Natural killer cell treated with Interleukin-12 subunit alpha and Interleukin-12 subunit beta and Interleukin-15 and Interleukin-18, amount 100 ng/mL, for 72 hours (primary cell): Measurements from ENCODE around the gene HBG1. TPM values are rescaled to one million over a fixed set of nuclear protein-coding genes. Genes with fewer than 3 reads are reported as not detected.
"Not testable (repeated sequence)": the region's sequence is repeated elsewhere in the genome, so short reads cannot be mapped to it uniquely, and the experiment has no call there.

Experiments
- ATAC-seq, 2 donors: fragments of 150-1000 bp; cut with Tn5 transposase in 1 of 2; sonication (Bioruptor Pico), chemical (Tn5 transposase) in 1 of 2; 2 replicates each; pipeline ENCODE4 v1.10.0; 2021
- DNase-seq: peaks from one replicate; pipeline ENCODE4 v3.0.0; 2022; ENCODE audit warnings: low spot score
- H3K27ac Mint-ChIP-seq, 2 donors: 1 replicate in 1 of 2; 2 replicates in 1 of 2; pipeline ENCODE4 v1.8.0; 2022; ENCODE audit warnings: mixed read lengths in 2 of 2, mild to moderate bottlenecking in 1 of 2, moderate library complexity in 1 of 2
- H3K27me3 Mint-ChIP-seq, 2 donors: 1 replicate in 1 of 2; 2 replicates in 1 of 2; pipeline ENCODE4 v1.8.0; 2022; ENCODE audit warnings: mixed read lengths in 2 of 2
- H3K36me3 Mint-ChIP-seq: one replicate; pipeline ENCODE4 v1.8.0; 2022; ENCODE audit warnings: mixed read lengths
- H3K4me1 Mint-ChIP-seq, 2 donors: 1 replicate in 1 of 2; 2 replicates in 1 of 2; pipeline ENCODE4 v1.8.0; 2022; ENCODE audit warnings: low read depth in 2 of 2, mixed read lengths in 2 of 2, mild to moderate bottlenecking in 1 of 2
- H3K4me3 Mint-ChIP-seq: one replicate; pipeline ENCODE4 v1.8.0; 2022; ENCODE audit warnings: mixed read lengths
- H3K9me3 Mint-ChIP-seq: 2 replicates; pipeline ENCODE4 v1.8.0; 2022; ENCODE audit warnings: mixed read lengths
- total RNA-seq, 2 donors: library from RNA; stranded (reverse); gene quantifications; one replicate each; pipeline ENCODE4 v1.2.3, GENCODE V29; 2022

HBG1 gene
- total RNA-seq, 2 donors from 2014 or later: not detected

- no peak for DNase-seq
- ATAC-seq: no peak
- Mint-ChIP-seq H3K36me3 (no peaks in the 10 kb centered on the region), H3K27me3 (peaks cover 0 to 7% of the 10 kb centered on the region in 2 donors), H3K27ac (no peak overlapping the region), H3K4me3 (no peak overlapping the region), H3K9me3 (no peaks in the 10 kb centered on the region), H3K4me1 (no peaks in the 10 kb centered on the region)
These were observed 17.4 kb upstream of the HBG1 start for GRCh38 chr11:5267033-5267563.

DNA sequence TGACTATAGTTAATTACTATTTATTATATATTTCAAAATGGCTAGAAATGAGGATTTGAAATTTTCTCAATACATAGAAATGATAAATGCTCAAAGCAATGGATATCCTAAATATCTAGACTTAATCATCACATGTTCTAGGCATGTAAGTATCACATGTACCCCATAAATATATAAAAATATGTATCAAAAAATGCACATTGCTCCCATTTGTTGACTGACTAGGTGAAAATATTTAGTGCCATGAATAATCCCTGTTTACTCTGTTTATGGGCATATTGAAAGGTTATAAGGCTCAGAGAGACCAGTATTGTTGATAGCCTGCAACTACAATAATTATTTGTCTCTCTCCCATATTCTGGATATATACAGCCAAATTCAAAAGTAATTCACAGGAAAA lies 17.0 kb upstream of the HBG1 start:
- DNase-seq (no peak), ATAC-seq (no peak)
- Mint-ChIP-seq H3K9me3 (no peaks in the 10 kb centered on the region), H3K27ac (no peak overlapping the region), H3K27me3 (peaks cover 0 to 5% of the 10 kb centered on the region in 2 donors), H3K4me1 (no peaks in the 10 kb centered on the region), H3K4me3 (no peak overlapping the region), H3K36me3 (no peaks in the 10 kb centered on the region)

DNA sequence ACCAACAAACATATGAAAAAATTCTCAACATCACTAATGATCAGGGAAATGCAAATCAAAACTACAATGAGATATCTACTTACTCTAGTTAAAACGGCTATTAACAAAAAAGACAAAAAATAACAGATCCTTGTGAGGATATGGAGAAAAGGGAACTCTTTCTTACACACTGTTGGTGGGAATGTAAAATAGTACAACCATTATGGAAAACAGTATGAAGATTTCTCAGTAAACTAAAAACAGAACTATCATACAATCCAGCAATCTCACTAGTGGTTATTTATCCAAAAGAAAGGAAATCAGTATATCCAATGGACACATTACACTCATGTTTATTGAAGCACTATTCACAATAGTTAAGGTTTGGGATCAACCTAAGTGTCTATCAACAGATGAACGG lies 16.2 kb upstream of the HBG1 start:
- ATAC-seq: no peak
- no peaks in the 10 kb centered on the region for H3K27me3 Mint-ChIP-seq
- H3K27ac Mint-ChIP-seq: no peak overlapping the region
- no peak overlapping the region for H3K4me3 Mint-ChIP-seq
- H3K4me1 Mint-ChIP-seq: no peaks in the 10 kb centered on the region
- DNase-seq: no peak
- no peaks in the 10 kb centered on the region for H3K36me3 Mint-ChIP-seq
- no peaks in the 10 kb centered on the region for H3K9me3 Mint-ChIP-seq

GRCh38 chr11:5258543-5259262 lies 9.0 kb upstream of the HBG1 start:
- Mint-ChIP-seq H3K27ac (no peak overlapping the region), H3K36me3 (peaks cover 5% of the 10 kb centered on the region), H3K9me3 (no peaks in the 10 kb centered on the region), H3K27me3 (no peaks in the 10 kb centered on the region), H3K4me3 (no peak overlapping the region), H3K4me1 (no peaks in the 10 kb centered on the region)
- DNase-seq (no peak), ATAC-seq (no peak)

- peaks cover 5% of the 10 kb centered on the region for H3K36me3 Mint-ChIP-seq
- no peak overlapping the region for H3K4me3 Mint-ChIP-seq
- H3K9me3 Mint-ChIP-seq: no peaks in the 10 kb centered on the region
- H3K27me3 Mint-ChIP-seq: no peaks in the 10 kb centered on the region
- no peak for ATAC-seq
- no peak for DNase-seq
- H3K27ac Mint-ChIP-seq: no peak overlapping the region
- no peaks in the 10 kb centered on the region for H3K4me1 Mint-ChIP-seq
These were observed 7.6 kb upstream of the HBG1 start for GRCh38 chr11:5257296-5257695.

GRCh38 chr11:5254646-5255413 lies 5.2 kb upstream of the HBG1 start, which contains the start of gene HBG2:
TSS of gene HBG2 (minus strand) at chr11:5254781. CDS start at chr11:5254728, 53 bp downstream.
- H3K27me3 Mint-ChIP-seq, H3K9me3 Mint-ChIP-seq, H3K36me3 Mint-ChIP-seq, H3K27ac Mint-ChIP-seq, H3K4me3 Mint-ChIP-seq, DNase-seq, ATAC-seq, H3K4me1 Mint-ChIP-seq: not testable (repeated sequence)

GRCh38 chr11:5254023-5254422 lies 4.4 kb upstream of the HBG1 start:
- not testable (repeated sequence) for H3K36me3 Mint-ChIP-seq, H3K27ac Mint-ChIP-seq, H3K4me3 Mint-ChIP-seq, H3K4me1 Mint-ChIP-seq, H3K9me3 Mint-ChIP-seq, H3K27me3 Mint-ChIP-seq, DNase-seq
- ATAC-seq: peak in 1 of 2 donors; percentile 24

GRCh38 chr11:5253440-5253839 lies 3.8 kb upstream of the HBG1 start:
- H3K27me3 Mint-ChIP-seq, H3K9me3 Mint-ChIP-seq, H3K27ac Mint-ChIP-seq, DNase-seq, H3K4me3 Mint-ChIP-seq, ATAC-seq, H3K36me3 Mint-ChIP-seq, H3K4me1 Mint-ChIP-seq: not testable (repeated sequence)

DNA sequence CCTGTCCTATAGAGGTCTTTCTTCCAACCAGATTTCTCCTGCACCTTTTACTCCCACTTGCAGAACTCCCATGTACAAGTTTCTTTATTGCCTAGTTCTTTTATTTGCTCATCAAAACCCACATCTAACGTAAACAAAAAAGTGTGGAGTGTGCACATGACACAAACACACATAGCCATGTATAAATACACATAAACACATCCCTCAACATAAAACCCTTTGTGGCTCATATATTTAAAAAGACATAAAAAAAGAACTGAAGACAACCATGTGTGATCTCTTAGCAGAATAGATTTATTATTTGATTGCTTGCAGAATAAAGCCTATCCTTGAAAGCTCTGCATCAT lies 3.2 kb upstream of the HBG1 start:
- Mint-ChIP-seq H3K27ac (no peak overlapping the region), H3K4me1 (no peaks in the 10 kb centered on the region), H3K27me3 (no peaks in the 10 kb centered on the region), H3K9me3 (no peaks in the 10 kb centered on the region), H3K4me3 (no peak overlapping the region), H3K36me3 (no peaks in the 10 kb centered on the region)
- no peak for ATAC-seq
- no peak for DNase-seq

- Mint-ChIP-seq H3K27me3 (peaks cover 0 to 5% of the 10 kb centered on the region in 2 donors), H3K36me3 (no peaks in the 10 kb centered on the region), H3K27ac (no peak overlapping the region), H3K4me1 (no peaks in the 10 kb centered on the region), H3K9me3 (no peaks in the 10 kb centered on the region), H3K4me3 (no peak overlapping the region)
- DNase-seq: no peak
- no peak for ATAC-seq
These were observed 2.7 kb upstream of the HBG1 start for GRCh38 chr11:5252192-5252918.

GRCh38 chr11:5251746-5252145 lies 2.1 kb upstream of the HBG1 start:
- ATAC-seq: no peak
- H3K36me3 Mint-ChIP-seq: no peaks in the 10 kb centered on the region

GRCh38 chr11:5250543-5251204 lies 1.0 kb upstream of the HBG1 start:
- Mint-ChIP-seq H3K27me3 (peaks cover 0 to 7% of the 10 kb centered on the region in 2 donors), H3K9me3 (no peaks in the 10 kb centered on the region), H3K4me1 (no peaks in the 10 kb centered on the region), H3K36me3 (no peaks in the 10 kb centered on the region), H3K27ac (no peak overlapping the region), H3K4me3 (no peak overlapping the region)
- DNase-seq (no peak), ATAC-seq (no peak)

More at GRCh38 chr11:5251746-5252145, 2.1 kb upstream of the HBG1 start:
- no peaks in the 10 kb centered on the region for H3K9me3 Mint-ChIP-seq
- peaks cover 0 to 7% of the 10 kb centered on the region in 2 donors for H3K27me3 Mint-ChIP-seq
- H3K27ac Mint-ChIP-seq: no peak overlapping the region
- no peak for DNase-seq
- H3K4me3 Mint-ChIP-seq: no peak overlapping the region
- H3K4me1 Mint-ChIP-seq: no peaks in the 10 kb centered on the region

GRCh38 chr11:5248498-5248897 lies 1.2 kb downstream of the HBG1 start:
- not testable (repeated sequence) for H3K4me3 Mint-ChIP-seq, H3K36me3 Mint-ChIP-seq, H3K9me3 Mint-ChIP-seq, ATAC-seq, H3K4me1 Mint-ChIP-seq, H3K27ac Mint-ChIP-seq, DNase-seq, H3K27me3 Mint-ChIP-seq
